ENCODE results near the gene DLG2. TPM values are rescaled to one million over a fixed set of nuclear protein-coding genes. Genes with fewer than 3 reads are reported as not detected.

Gene DLG2
- total RNA-seq, 1 experiment from 2014 or later: 17.5 TPM

GRCh38 chr11:84899134-84899533, 728.0 kb downstream of the DLG2 start:
- no peaks in the 10 kb centered on the region for H3K27me3 Mint-ChIP-seq (ENCODE audit: low read depth)
- no peak for ATAC-seq
- CTCF ChIA-PET: interaction anchor here (0.7 to 1.3 kb wide), 5 partner anchors 10 to 118 kb away, joined by 3 to 7 read pairs (median 3); no protein-coding TSS in a partner anchor
- DNase-seq (ENCODE audit: low spot score): no peak
- H3K27ac Mint-ChIP-seq: no peak overlapping the region
- H3K4me3 Mint-ChIP-seq: no peak overlapping the region
- POLR2A ChIA-PET: no interaction called here
- no peaks in the 10 kb centered on the region for H3K36me3 Mint-ChIP-seq
- no peak for TF ChIP-seq E2F5 (CRISPR knock-in tag; IDR thresholded peaks at IDR 0.05)
- no peak for TF ChIP-seq MLX (CRISPR knock-in tag; IDR thresholded peaks at IDR 0.05)
- TF ChIP-seq USF2 (CRISPR knock-in tag; IDR thresholded peaks at IDR 0.05): no peak
- no peak for TF ChIP-seq CDX4 (CRISPR knock-in tag; IDR thresholded peaks at IDR 0.05; ENCODE audit: borderline replicate concordance)
- TF ChIP-seq RORB (CRISPR knock-in tag; IDR thresholded peaks at IDR 0.05): no peak
- no peak for TF ChIP-seq PREB (CRISPR knock-in tag; IDR thresholded peaks at IDR 0.05; ENCODE audit: borderline replicate concordance)
- TF ChIP-seq USF1 (CRISPR knock-in tag; IDR thresholded peaks at IDR 0.05): no peak
- no peak for TF ChIP-seq NR3C1 (CRISPR knock-in tag; conservative IDR thresholded peaks at IDR 0.05; ENCODE audit: low read depth)
- no peak for TF ChIP-seq GABPB1 (CRISPR knock-in tag; IDR thresholded peaks at IDR 0.05)
- TF ChIP-seq ZNF423 (CRISPR knock-in tag; IDR thresholded peaks at IDR 0.05): no peak
- no peak for TF ChIP-seq ATF3 (CRISPR knock-in tag; conservative IDR thresholded peaks at IDR 0.05)
- TF ChIP-seq AFF4 (CRISPR knock-in tag; IDR thresholded peaks at IDR 0.05; ENCODE audit: borderline replicate concordance): no peak
- TF ChIP-seq ZNF425 (CRISPR knock-in tag; conservative IDR thresholded peaks at IDR 0.05): no peak
- no peak for TF ChIP-seq SMAD3 (CRISPR knock-in tag; IDR thresholded peaks at IDR 0.05; ENCODE audit: borderline replicate concordance)
- no peak for TF ChIP-seq ATF6 (CRISPR knock-in tag; IDR thresholded peaks at IDR 0.05)
- no peak for TF ChIP-seq JAZF1 (CRISPR knock-in tag; IDR thresholded peaks at IDR 0.05)
- H3K4me1 Mint-ChIP-seq: no peaks in the 10 kb centered on the region
- H3K9me3 Mint-ChIP-seq: no peaks in the 10 kb centered on the region

Data from WTC11 (cell line).